Measurements from ENCODE around the gene AHNAK2.

AHNAK2 gene

GRCh38 chr14:104968541-104969401, 9.4 kb downstream of the AHNAK2 start:
- H3K4me3 ChIP-seq (ENCODE audit: low read depth, low read length), result peak overlapping the region; percentile 12
- TF ChIP-seq, protein P1, sequence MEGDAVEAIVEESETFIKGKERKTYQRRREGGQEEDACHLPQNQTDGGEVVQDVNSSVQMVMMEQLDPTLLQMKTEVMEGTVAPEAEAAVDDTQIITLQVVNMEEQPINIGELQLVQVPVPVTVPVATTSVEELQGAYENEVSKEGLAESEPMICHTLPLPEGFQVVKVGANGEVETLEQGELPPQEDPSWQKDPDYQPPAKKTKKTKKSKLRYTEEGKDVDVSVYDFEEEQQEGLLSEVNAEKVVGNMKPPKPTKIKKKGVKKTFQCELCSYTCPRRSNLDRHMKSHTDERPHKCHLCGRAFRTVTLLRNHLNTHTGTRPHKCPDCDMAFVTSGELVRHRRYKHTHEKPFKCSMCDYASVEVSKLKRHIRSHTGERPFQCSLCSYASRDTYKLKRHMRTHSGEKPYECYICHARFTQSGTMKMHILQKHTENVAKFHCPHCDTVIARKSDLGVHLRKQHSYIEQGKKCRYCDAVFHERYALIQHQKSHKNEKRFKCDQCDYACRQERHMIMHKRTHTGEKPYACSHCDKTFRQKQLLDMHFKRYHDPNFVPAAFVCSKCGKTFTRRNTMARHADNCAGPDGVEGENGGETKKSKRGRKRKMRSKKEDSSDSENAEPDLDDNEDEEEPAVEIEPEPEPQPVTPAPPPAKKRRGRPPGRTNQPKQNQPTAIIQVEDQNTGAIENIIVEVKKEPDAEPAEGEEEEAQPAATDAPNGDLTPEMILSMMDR (IDR thresholded peaks at IDR 0.05; ENCODE audit: low read depth, low read length), result no peak

DNA sequence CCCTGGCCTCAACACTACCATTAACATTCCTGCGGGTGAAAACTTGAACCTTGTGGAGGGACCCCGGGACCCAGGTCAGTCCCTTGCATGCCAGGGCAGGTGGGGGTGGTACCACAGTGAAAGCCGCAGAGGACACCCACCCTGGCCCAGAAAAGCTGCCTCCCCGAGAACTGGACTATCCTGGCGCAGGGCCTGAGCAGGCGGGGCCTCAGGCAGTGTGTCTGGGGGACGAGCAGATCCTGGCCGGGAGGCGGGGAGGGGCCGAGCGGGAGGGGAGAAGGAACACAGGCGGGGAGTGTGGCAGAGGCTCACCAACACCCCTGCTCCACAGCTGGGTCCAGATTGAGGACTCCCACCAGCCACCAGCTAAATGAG, 10.0 kb downstream of the AHNAK2 start:
- TF ChIP-seq, protein P1 (IDR thresholded peaks at IDR 0.05; ENCODE audit: low read depth, low read length), result no peak
- peak overlapping the region; percentile 35 for H3K4me3 ChIP-seq (ENCODE audit: low read depth, low read length)

- H3K4me3 ChIP-seq (ENCODE audit: low read depth, low read length), result peak overlapping the region; percentile 35
- TF ChIP-seq, protein P1 (IDR thresholded peaks at IDR 0.05; ENCODE audit: low read depth, low read length), result no peak
Measured at GRCh38 chr14:104967386-104968152, 10.6 kb downstream of the AHNAK2 start.

- H3K4me3 ChIP-seq (ENCODE audit: low read depth, low read length), result no peak overlapping the region
- TF ChIP-seq, protein P1 (IDR thresholded peaks at IDR 0.05; ENCODE audit: low read depth, low read length), result no peak
Measured at GRCh38 chr14:104966981-104967385, 11.2 kb downstream of the AHNAK2 start.

- no peak overlapping the region for H3K4me3 ChIP-seq (ENCODE audit: low read depth, low read length)
- TF ChIP-seq, protein P1 (IDR thresholded peaks at IDR 0.05; ENCODE audit: low read depth, low read length), result no peak
Measured at GRCh38 chr14:104966261-104966865, 11.8 kb downstream of the AHNAK2 start.

DNA sequence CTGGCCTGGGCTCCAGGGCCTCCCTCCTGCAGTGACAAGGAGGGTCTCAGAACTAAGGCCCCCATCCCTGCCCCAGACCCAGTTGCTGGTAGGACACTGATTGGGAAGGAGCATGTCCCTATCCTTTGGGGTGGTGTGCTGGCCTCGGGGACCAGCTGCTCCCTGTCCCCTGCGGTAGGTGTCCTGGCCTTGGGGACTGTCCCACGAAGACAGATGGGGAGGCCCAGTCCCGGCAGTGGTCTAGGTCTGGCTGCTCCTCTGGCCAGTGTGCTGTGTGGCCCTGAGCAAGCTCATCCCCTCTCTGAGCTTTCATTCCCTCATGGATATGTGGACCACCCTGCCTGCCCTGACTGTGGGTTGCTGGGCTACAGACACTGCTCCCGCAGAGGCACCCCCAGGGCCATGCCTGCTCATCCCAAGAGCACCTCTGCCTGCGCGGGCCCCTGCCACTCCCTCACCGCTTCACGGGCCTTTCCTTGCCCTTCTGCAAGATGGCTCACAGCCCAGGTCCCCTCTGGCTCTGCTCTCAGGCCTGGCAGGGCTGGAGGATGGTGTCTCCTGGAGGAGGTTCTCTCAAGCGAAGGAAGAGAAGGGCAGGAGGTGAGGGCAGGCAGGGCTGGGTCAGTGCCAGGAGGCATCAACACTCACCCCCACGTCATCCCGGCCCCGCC, 12.5 kb downstream of the AHNAK2 start:
- TF ChIP-seq, protein P1 (IDR thresholded peaks at IDR 0.05; ENCODE audit: low read depth, low read length), result no peak
- H3K4me3 ChIP-seq (ENCODE audit: low read depth, low read length), result no peak overlapping the region
